ENCODE measurements around the gene DDR2. TPM values are rescaled to one million over a fixed set of nuclear protein-coding genes. Genes with fewer than 3 reads are reported as not detected.
A peak's percentile ranks its signal among the peaks of the same experiment; 100 is the strongest.
"Not testable (repeated sequence)": the region's sequence is repeated elsewhere in the genome, so short reads cannot be mapped to it uniquely, and the experiment has no call there.

Gene DDR2
- total and polyA plus RNA-seq, 2 of the 4 experiments (the other 2 are of a cell fraction), result 66.1 to 245 TPM

DNA sequence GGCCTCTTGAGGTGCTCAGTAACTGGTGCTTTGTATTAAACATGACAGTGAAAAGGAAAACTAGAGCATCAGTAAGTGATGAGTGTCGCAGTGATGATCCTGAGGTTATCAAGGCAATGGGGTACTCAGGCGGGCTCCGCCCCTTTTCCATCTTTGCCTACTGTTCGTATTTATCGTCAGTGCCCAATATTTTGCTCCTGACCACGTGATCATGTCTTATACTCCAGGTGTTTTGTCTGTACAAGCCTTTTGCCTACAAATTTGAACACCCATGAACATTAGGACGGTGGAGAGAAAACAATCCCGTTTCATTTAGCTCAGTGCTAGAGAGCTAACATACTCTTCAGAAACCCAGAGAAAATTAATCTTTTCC is 158.7 kb downstream of the DDR2 start:
- H4K5ac ChIP-seq (ENCODE audit: low read depth, low read length); H3K9me3 ChIP-seq (ENCODE audit: control insufficient read depth, insufficient read depth, low read length); CTCF ChIA-PET; POLR2A ChIA-PET (ENCODE audit: unreplicated experiment); H4K8ac ChIP-seq (ENCODE audit: low read depth in 2 of 2, low read length in 2 of 2); H2BK20ac ChIP-seq (ENCODE audit: low read depth, low read length); H3K4me1 ChIP-seq (ENCODE audit: control insufficient read depth, insufficient read depth, low read length); H2AK9ac ChIP-seq (replicated peaks; ENCODE audit: low read depth, low read length, poor library complexity); in situ Hi-C loops (cut with MboI; ENCODE audit: low sequenced_read_pairs); dilution Hi-C loops (cut with HindIII; ENCODE audit: low sequenced_read_pairs, unreplicated experiment); H4K20me1 ChIP-seq (ENCODE audit: insufficient read depth, low read length); H3K79me1 ChIP-seq (ENCODE audit: low read depth in 1 of 2, low read length in 2 of 2); H3K4ac ChIP-seq (ENCODE audit: low read depth, low read length); H2BK5ac ChIP-seq (ENCODE audit: low read depth, low read length, poor library complexity, severe bottlenecking); H2AK5ac ChIP-seq (ENCODE audit: low read depth, low read length); H2BK120ac ChIP-seq (ENCODE audit: low read depth, low read length); H2AFZ ChIP-seq (replicated peaks; ENCODE audit: low read length, poor library complexity); H3K36me3 ChIP-seq (ENCODE audit: control insufficient read depth, insufficient read depth, low read length); H3K27me3 ChIP-seq (ENCODE audit: control insufficient read depth, insufficient read depth, low read length); BruUV-seq (replicated peaks); intact Hi-C loops (cut with micrococcal nuclease); H2BK15ac ChIP-seq (ENCODE audit: low read depth, low read length); H3K27ac ChIP-seq (ENCODE audit: insufficient read depth, low read length); H3K14ac ChIP-seq (replicated peaks; ENCODE audit: low read depth, low read length); H4K91ac ChIP-seq (ENCODE audit: insufficient read depth, low read depth, low read length); H3K23ac ChIP-seq (ENCODE audit: low read depth, low read length); H3K18ac ChIP-seq (ENCODE audit: low read depth, low read length); H3K9ac ChIP-seq (ENCODE audit: low read depth, low read length); DNase-seq; H3K9me1 ChIP-seq (ENCODE audit: insufficient read depth, low read length); H3K56ac ChIP-seq (ENCODE audit: extremely low read depth, insufficient read depth, low read length): not testable (repeated sequence)
- TF ChIP-seq, protein P1, sequence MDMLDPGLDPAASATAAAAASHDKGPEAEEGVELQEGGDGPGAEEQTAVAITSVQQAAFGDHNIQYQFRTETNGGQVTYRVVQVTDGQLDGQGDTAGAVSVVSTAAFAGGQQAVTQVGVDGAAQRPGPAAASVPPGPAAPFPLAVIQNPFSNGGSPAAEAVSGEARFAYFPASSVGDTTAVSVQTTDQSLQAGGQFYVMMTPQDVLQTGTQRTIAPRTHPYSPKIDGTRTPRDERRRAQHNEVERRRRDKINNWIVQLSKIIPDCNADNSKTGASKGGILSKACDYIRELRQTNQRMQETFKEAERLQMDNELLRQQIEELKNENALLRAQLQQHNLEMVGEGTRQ (IDR thresholded peaks at IDR 0.05; ENCODE audit: low read depth, low read length), result peak; percentile 9; the same call in 1 of the 2 replicates
- no CpG with 5 or more reads among the region's 8 CpGs for WGBS, 2 experiments (ENCODE audit: extremely low coverage in 2 of 2, insufficient read length in 1 of 2)
- ATAC-seq (ENCODE audit: low read depth), result peak; percentile 40
- peak overlapping the region; percentile 84 for H3K4me3 ChIP-seq (ENCODE audit: insufficient read depth, low read depth, low read length)
- peak overlapping the region; percentile 98 for H3K4me2 ChIP-seq (ENCODE audit: low read depth, low read length)

DNA sequence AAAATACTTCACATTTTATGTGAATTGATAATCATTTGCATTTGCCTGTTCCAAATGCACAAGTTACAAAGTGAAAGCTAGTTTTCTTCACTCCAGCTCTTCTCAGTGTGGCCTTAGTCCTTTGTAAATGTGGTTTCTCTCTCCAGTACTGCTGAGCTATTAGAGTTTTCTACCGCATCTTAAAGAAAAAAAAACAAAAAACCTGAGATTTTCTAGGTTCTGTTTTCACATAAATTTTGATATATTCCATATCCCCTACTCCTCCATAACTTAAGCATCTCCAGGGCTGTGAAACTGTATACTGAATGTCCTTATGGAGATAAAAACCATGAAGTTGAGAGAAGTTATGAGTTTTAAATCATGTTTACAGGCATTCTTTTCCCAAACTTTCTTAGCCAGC is 162.0 kb downstream of the DDR2 start:
- H4K91ac ChIP-seq (ENCODE audit: insufficient read depth, low read depth, low read length); H3K9me1 ChIP-seq (ENCODE audit: insufficient read depth, low read length); DNase-seq; in situ Hi-C loops (cut with MboI; ENCODE audit: low sequenced_read_pairs); H3K9ac ChIP-seq (ENCODE audit: low read depth, low read length); intact Hi-C loops (cut with micrococcal nuclease); H3K27me3 ChIP-seq (ENCODE audit: control insufficient read depth, insufficient read depth, low read length); H2BK15ac ChIP-seq (ENCODE audit: low read depth, low read length); H2AFZ ChIP-seq (replicated peaks; ENCODE audit: low read length, poor library complexity); H4K20me1 ChIP-seq (ENCODE audit: insufficient read depth, low read length); H3K4me1 ChIP-seq (ENCODE audit: control insufficient read depth, insufficient read depth, low read length); H2BK120ac ChIP-seq (ENCODE audit: low read depth, low read length); H4K5ac ChIP-seq (ENCODE audit: low read depth, low read length); H2AK9ac ChIP-seq (replicated peaks; ENCODE audit: low read depth, low read length, poor library complexity); H4K8ac ChIP-seq (ENCODE audit: low read depth in 2 of 2, low read length in 2 of 2); H3K56ac ChIP-seq (ENCODE audit: extremely low read depth, insufficient read depth, low read length); H3K4me3 ChIP-seq (ENCODE audit: insufficient read depth, low read depth, low read length); H3K14ac ChIP-seq (replicated peaks; ENCODE audit: low read depth, low read length); H2BK5ac ChIP-seq (ENCODE audit: low read depth, low read length, poor library complexity, severe bottlenecking); H3K18ac ChIP-seq (ENCODE audit: low read depth, low read length); H3K9me3 ChIP-seq (ENCODE audit: control insufficient read depth, insufficient read depth, low read length); H2AK5ac ChIP-seq (ENCODE audit: low read depth, low read length); H3K23ac ChIP-seq (ENCODE audit: low read depth, low read length); H3K79me1 ChIP-seq (ENCODE audit: low read depth in 1 of 2, low read length in 2 of 2); H3K36me3 ChIP-seq (ENCODE audit: control insufficient read depth, insufficient read depth, low read length); H2BK20ac ChIP-seq (ENCODE audit: low read depth, low read length); ATAC-seq (ENCODE audit: low read depth); H3K4ac ChIP-seq (ENCODE audit: low read depth, low read length); H3K4me2 ChIP-seq (ENCODE audit: low read depth, low read length); dilution Hi-C loops (cut with HindIII; ENCODE audit: low sequenced_read_pairs, unreplicated experiment); BruUV-seq (replicated peaks); H3K27ac ChIP-seq (ENCODE audit: insufficient read depth, low read length); CTCF ChIA-PET; POLR2A ChIA-PET (ENCODE audit: unreplicated experiment): not testable (repeated sequence)
- WGBS, 2 experiments (ENCODE audit: extremely low coverage in 2 of 2, insufficient read length in 1 of 2), result no CpG with 5 or more reads among the region's 1 CpG

All from IMR-90 (cell line).